Panc1 (cell line): Measurements from ENCODE around the gene RBMS3.

Experiments used
- CTCF ChIP-seq: fragments of 450-650 bp; IDR thresholded peaks from 2 replicates; pipeline ENCODE4 v1.5.1; 2017; ENCODE audit warnings: mild to moderate bottlenecking
- REST ChIP-seq, 2 experiments: IDR thresholded peaks; 2 replicates each; pipeline ENCODE4 v1.6.1; 2011 to 2012; ENCODE audit warnings: low read depth in 2 of 2, control low read depth in 1 of 2, low read length in 1 of 2, mild to moderate bottlenecking in 1 of 2, moderate library complexity in 1 of 2; ENCODE audit not compliant: insufficient read depth in 1 of 2

- no peak for TF ChIP-seq CTCF
- no peak for TF ChIP-seq REST (IDR thresholded peaks at IDR 0.05; ENCODE audit: insufficient read depth in 1 of 2, low read depth in 2 of 2, low read length in 1 of 2)
These were observed 644.1 kb downstream of the RBMS3 start for GRCh38 chr3:29924783-29925561.
